ENCODE measurements around the gene TRIP6. TPM values are rescaled to one million over a fixed set of nuclear protein-coding genes. Genes with fewer than 3 reads are reported as not detected.

Gene TRIP6
- total RNA-seq, 2 donors from 2014 or later = 71.9 to 103 TPM

- Histone ChIP-seq H3K9me3 (no peaks in the 10 kb centered on the region), H3K27ac (no peak overlapping the region), H3K4me1 (ENCODE audit: control insufficient read depth in 1 of 2, low read depth in 2 of 2) (peaks cover 9 to 33% of the 10 kb centered on the region in 2 donors), H3K27me3 (replicated peaks; ENCODE audit: insufficient read depth) (no peaks in the 10 kb centered on the region), H3K36me3 (peaks cover 66% of the 10 kb centered on the region), H3K4me3 (no peak overlapping the region)
- no peak for DNase-seq (ENCODE audit: low spot score)
- no peak for ATAC-seq (ENCODE audit: insufficient number of reproducible peaks, low FRiP score, low read depth)
- no peak for TF ChIP-seq CTCF (IDR thresholded peaks at IDR 0.05)
Observed at GRCh38 chr7:100886142-100886935, 19.2 kb downstream of the TRIP6 start.

- TF ChIP-seq CTCF (IDR thresholded peaks at IDR 0.05) = no peak
- no peak for ATAC-seq (ENCODE audit: insufficient number of reproducible peaks, low FRiP score, low read depth)
- Histone ChIP-seq H3K27me3 (replicated peaks; ENCODE audit: insufficient read depth) (no peaks in the 10 kb centered on the region), H3K36me3 (peaks cover 60% of the 10 kb centered on the region), H3K4me3 (no peak overlapping the region), H3K4me1 (ENCODE audit: control insufficient read depth in 1 of 2, low read depth in 2 of 2) (peaks cover 9 to 33% of the 10 kb centered on the region in 2 donors), H3K9me3 (no peaks in the 10 kb centered on the region), H3K27ac (no peak overlapping the region)
- no peak for DNase-seq (ENCODE audit: low spot score)
Observed at GRCh38 chr7:100886936-100887515, 19.8 kb downstream of the TRIP6 start.

- peaks cover 55% of the 10 kb centered on the region for H3K36me3 ChIP-seq
- ATAC-seq (ENCODE audit: insufficient number of reproducible peaks, low FRiP score, low read depth) (no peak), DNase-seq (ENCODE audit: low spot score) (no peak)
- no peaks in the 10 kb centered on the region for H3K9me3 ChIP-seq
- H3K27me3 ChIP-seq (replicated peaks; ENCODE audit: insufficient read depth) = no peaks in the 10 kb centered on the region
- TF ChIP-seq CTCF (IDR thresholded peaks at IDR 0.05) = no peak
- H3K4me1 ChIP-seq (ENCODE audit: control insufficient read depth in 1 of 2, low read depth in 2 of 2) = peaks cover 9 to 33% of the 10 kb centered on the region in 2 donors
- H3K27ac ChIP-seq = no peak overlapping the region
- H3K4me3 ChIP-seq = no peak overlapping the region
Observed at GRCh38 chr7:100887516-100888290, 20.5 kb downstream of the TRIP6 start.

- ATAC-seq (ENCODE audit: insufficient number of reproducible peaks, low FRiP score, low read depth) (no peak), DNase-seq (ENCODE audit: low spot score) (no peak)
- Histone ChIP-seq H3K27me3 (replicated peaks; ENCODE audit: insufficient read depth) (no peaks in the 10 kb centered on the region), H3K27ac (peak overlapping the region in 1 of 2 donors; percentile 64), H3K4me3 (peak overlapping the region; percentile 94), H3K4me1 (ENCODE audit: control insufficient read depth in 1 of 2, low read depth in 2 of 2) (peaks cover 9 to 33% of the 10 kb centered on the region in 2 donors), H3K9me3 (no peaks in the 10 kb centered on the region), H3K36me3 (peaks cover 48% of the 10 kb centered on the region)
- no peak for TF ChIP-seq CTCF (IDR thresholded peaks at IDR 0.05)
Observed at GRCh38 chr7:100888291-100888987, 21.3 kb downstream of the TRIP6 start.
